HG02588 (cell line): Measurements from ENCODE around the gene RASSF3.
"Not testable (repeated sequence)": the region's sequence is repeated elsewhere in the genome, so short reads cannot be mapped to it uniquely, and the experiment has no call there.

ENCODE experiments used
- ATAC-seq: cut with Tn5 transposase; IDR thresholded peaks from one replicate; pipeline ENCODE4 v1.9.1; 2021; ENCODE audit warnings: mild to moderate bottlenecking, moderate library complexity; ENCODE audit not compliant: unreplicated experiment

The RASSF3 gene

DNA sequence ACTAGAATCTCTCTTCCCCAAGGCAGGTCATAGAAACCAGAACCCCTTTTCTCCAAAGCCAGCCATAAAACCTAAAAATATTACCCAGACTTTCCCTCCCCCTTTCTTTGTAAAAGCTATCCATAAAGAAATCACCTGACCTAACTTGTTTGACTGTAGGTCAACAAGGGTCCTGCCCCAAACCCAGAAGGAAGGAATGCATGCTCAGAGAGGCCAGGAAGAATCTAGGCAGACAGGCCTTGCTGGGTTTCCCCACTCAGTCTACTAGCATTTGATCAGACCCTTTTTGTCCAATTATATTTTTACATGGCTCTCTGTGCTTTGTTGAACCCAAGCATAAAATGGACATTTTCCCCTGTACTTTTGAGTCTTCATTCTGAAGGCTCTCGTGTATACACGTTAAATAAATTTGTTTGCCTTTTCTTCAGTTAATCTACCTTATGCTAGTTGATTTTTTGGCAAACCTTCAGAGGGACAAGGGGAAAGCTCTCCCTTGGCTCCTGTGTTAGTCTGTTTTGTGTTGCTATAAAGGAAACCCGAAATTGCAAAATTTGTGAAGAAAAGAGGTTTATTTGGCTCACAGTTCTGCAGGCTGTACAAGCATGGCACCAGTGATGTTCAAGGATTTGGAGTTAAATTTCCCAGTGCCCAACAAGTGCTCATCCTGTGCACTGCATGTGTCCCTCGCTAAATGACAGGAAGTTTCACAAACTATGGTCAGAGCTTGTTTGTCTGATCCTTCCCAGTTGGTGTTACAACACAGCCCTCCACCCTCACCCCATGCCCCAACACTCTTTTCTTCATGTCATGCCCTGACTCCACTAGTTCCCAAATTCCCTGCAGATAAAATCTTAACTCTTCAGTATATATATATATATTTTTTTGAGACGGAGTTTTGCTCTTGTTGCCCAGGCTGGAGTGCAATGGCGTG is 14.2 kb upstream of the RASSF3 start:
- no peak for ATAC-seq

DNA sequence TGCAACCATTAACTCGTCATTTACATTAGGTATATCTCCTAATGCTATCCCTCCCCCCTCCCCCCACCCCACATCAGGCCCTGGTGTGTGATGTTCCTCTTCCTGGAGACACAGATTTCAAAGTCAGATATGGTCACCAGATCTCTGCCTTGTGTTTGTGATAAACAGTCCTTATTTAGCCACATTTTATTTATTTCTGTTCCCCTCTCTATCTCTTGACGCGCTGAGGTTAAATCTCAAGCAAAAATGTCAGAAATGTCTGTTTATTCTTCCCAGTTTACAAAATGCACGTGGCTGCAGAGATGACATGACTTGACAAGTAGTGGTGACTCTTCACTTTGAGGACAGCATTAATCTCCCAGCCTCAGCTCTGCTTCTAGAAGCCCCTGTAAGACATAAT is 11.5 kb upstream of the RASSF3 start:
- no peak for ATAC-seq

DNA sequence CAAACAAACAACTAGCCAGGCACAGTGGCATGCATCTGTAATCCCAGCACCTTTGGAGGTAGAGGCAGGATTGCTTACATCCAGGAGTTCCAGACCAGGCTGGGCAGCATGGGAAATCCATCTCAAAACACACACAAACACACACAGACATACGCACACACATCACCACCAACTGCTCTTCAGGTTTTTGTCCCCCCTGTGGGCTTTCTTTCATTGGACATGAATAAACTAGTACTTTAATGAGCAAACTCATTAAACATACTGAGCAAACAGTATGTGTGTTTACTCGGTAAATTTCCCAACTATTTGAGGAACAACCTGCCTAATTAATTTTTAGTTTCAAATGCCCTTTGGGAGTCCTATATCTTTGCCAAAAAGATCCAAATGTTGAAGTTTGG is 10.1 kb upstream of the RASSF3 start:
- no peak for ATAC-seq

DNA sequence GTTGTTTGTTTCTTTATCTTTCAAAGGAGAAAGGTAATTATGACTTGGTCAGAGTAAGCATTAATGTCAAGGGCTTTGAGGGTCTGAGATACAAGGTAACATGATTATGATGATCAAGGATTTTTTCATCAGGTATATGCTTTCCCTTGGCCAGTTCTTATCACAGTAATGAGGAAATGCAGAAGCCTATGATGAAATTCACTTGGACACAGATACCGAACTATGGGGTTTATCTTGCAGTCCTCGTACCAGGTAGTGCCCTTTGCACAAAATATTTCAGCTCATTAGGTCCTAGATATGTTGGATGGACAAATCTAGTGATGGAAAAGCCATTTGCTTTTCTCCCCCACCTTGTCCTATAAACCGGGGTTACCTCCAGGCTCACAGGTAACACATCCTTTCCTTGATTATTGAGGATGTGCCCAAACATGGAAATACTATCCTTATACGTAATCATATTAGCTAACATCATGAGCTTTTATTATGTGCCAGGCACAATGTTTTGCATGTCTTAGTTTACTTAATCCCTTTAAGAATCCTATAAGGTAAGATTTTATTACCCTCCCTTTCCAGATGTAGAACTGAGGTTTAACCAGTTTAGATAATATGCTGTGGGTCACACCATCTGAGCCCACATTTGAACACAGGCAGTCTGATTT is 7.0 kb upstream of the RASSF3 start:
- no peak for ATAC-seq

DNA sequence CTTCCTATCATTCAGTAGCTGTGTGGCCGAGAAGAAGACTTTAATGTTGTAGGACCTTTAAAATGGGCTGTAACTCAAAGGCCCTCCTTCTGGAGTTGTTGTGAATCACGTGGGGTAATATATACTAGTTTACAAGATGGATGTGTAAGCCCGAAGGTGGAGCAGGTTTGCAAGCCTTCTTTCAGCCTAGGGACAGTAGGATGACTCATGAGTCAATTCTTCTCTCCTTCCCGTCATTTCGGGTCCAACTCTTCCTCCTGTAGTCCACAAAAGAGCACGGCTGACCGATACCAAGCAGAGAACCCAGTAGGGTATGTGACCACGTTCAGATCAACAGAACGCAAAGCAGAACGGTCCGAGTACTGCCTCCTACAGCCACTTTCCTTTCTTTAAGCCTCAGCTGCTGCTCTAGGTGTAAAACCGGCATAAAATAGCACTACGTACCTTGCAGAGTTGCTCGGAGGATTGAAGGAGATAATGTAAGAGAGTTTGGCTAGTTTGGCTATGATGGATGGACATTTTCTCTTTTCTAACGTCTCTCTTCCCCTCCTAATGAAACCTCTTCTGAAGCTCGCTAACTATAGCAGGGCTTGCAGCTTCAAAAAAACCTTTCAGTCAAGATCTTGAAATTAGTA is 1.3 kb upstream of the RASSF3 start:
- ATAC-seq, result no peak

DNA sequence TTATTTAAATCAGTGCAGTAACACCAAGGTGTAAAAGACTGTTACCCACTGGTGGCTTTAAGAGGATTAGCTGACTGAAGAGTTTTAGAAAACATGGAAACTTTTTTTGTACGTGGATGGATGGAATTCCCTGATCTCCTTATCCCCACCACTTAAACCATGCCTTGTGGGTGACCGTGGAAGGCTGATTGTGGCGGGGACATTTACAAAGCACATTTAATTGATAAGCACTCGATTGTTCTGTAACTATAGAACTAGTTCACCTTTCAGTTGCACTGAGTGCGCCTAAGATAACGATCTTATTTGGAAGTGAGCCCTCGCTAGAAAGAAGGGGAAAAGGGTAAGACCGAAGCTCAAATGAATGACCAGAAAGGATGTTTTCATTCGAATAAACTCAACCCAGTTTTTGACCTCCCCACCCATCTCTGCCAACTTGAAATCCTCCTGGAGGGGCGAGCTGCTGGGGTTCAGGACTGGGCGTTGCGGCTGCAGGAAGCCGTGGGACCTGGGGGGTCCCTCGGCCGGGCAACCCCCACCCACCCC is 688 bp upstream of the RASSF3 start:
- no peak for ATAC-seq

DNA sequence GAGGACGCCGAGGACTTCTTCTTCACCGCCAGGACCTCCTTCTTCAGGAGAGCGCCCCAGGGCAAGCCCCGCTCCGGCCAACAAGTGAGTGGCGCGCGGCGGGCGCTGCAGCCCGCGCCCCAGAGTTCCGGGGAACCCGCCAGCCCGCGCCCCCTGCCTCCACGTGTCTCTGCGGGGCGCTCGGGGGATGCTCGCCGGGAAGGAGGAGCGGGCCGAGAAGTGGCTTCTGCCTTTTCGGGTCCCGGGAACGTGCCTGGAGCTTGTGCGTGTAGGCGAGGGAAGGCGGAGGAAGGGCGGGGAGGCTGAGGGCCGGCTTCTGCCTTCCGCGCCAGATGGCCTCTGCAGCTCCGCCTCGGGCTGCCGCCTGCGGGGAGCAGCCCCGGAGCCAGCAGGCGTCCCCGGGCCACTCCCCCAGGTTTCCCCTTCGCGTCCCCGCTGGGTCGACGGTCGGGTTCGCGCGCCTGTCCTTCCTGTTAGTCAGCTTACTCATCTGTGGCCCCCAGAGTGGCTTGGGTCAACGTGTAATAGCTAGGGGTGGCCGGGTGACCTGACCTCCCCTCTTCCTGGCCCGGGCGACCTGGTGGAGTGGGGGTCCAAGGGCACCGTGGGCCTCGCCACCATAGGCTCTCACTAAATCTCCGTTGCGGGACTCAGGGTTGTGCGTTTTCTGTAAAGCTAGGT is 505 bp downstream of the RASSF3 start:
- peak; percentile 53 for ATAC-seq

DNA sequence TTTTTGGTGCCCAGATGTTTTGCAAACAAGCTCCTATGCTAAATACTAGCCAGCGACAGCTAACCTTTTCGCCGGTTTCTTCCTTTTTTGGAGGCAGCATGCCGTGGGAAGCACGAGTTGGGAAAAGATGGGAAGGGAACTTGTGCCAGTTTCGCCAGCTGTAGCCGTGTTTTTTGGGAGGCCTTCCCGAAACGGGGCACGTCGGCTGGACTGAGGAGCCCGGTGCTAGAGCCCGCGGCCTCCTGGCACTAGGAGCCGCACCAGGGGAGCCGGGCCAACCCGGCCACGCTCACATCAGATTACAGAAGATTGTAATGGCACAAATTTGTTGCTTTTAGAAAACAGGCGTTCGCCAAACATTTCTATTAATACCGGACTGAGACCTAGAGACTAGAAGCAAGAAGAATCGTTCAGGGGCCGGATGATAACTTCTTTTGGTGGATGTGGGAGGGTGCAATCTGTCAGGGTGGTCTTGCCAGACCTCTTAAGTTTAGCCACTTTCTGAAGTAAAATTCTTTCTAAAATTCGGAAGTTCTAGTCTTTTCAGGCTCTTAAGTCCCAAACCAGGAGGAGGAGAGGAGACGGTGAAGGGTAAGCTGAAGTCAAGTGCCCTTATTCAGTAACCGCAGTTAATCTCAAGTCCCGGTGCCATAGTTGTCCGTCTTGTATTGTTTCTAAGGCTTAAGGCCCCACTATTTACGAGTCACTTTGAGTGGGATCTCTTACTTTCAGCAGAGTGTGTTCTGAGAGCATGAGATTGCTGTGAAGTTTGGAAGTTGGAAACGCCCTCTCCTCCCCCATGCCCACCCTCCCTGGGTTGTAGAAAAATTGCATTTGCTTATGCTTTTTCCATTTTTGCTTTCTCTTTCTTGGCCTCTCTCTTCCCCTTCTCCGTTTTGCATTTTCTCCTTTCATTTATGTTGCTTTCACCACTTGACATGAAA is 1.3 kb downstream of the RASSF3 start:
- ATAC-seq, result no peak

DNA sequence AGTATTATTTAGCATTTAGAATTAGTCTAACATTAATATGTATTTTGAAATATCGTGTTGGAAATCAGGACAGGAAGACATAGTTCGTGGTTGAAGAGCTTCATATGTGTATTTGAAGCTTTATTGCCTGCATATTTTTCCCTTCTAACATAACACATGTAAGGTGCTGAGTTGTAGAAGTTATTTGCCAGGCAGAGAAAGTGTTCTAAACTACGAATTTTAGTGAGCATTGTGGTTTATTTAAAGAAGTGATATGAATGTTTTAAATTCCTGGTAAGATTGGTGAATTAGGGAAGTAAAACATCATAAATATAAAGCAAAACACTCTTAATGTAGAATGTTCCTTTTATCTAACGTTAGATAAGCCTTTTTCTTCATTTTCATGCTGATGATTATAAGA is 2.5 kb downstream of the RASSF3 start:
- ATAC-seq, result no peak

DNA sequence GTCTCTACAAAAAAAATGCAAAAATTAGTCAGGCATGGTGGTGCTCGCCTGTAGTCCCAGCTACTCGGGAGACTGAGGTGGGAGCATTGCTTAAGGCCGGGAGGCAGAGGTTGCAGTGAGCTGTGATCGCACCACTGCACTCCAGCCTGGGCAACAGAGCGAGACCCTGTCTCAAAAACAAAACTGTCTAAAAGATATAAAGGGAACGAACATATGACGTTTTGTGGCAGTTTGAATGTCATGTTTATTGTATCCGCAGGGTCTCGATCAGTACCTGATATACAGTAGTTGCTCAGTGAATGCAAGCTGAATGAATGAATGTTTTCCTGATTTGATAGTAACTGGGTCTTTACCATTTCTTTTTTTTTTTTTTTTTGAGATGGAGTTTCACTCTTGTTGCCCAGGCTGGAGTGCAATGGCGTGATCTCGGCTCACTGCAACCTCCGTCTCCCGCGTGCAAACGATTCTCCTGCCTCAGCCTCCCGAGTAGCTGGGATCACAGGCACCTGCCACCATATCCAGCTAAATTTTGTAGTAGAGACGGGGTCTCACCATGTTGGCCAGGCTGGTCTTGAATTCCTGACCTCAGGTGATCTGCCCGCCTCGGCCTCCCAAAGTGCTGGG is 3.6 kb downstream of the RASSF3 start:
- not testable (repeated sequence) for ATAC-seq

DNA sequence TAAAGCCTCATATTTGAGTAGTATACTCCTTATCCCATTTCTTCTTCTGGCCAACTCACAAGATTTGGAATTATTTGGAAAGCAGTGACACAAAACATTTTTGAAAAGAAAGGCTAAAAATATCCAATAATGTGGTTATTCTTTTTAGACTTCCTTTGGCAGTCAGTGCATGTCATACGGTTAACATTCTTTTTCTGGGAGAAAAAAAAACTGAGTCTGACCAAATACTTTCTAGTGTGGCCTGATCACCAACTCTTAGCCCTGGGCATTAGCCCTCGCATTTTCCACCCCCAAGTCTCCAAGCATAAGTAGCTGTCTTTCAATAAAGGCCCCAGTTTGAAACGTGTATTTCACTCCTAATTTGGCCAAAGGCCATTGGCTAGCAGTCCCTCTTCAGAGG is 5.9 kb downstream of the RASSF3 start:
- no peak for ATAC-seq

DNA sequence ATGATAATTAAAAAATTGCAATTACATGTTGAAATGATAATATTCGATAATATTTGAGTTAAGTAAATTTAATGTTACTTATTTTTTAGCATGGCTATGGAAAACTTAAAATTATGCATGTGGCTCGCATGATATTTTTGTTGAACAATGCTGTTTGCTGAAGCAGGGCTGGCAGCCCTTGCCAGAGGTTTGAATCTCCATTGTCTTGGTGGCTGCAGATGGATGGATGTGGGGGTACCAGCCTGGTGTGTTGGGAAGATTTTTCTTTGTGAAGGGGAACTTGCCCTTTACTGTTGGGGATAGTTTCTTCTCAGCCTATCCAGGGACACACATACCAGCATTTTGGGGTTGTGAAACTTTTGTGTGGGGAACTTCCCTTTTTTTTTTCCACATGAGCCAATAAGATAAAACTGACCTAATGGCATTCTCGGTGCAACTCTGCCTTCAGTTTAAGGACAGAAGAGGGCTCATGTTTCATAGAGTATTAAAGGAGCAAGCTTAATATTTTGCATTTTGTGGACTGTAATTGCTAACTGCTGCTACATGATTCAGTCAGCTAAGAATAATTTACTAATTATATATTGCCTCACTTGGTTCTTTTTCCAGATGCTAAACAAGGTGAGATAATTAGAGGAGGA is 8.8 kb downstream of the RASSF3 start:
- ATAC-seq, result peak; percentile 40

DNA sequence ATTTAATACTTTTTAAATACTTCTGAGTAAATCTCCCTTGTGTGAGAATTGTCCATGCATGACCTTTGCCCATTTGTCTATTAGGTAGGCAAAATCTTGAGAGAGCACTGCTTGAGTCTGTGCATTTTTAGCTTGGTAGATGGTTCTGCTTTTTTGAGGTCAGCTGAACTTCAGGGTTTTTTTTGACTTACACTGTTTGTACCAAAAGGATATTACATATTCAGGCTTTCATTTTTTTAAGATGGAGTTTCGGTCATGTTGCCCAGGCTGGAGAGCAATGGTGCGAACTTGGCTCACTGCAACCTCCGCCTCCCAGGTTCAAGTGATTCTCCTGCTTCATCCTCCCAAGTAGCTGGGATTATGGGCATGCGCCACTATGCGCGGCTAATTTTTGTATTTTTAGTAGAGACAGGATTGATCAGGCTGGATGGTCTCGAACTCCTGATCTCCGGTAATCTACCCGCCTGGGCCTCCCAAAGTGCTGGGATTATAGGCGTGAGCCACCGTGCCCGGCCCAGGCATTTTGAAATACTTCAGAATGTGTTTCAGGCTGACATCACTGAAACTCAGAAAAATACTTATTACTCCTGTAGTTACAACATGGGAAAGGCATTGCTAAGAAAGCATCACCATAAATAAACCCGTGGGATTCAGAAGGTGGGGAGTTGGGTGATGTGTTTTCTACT is 11.1 kb downstream of the RASSF3 start:
- ATAC-seq, result peak; percentile 69

DNA sequence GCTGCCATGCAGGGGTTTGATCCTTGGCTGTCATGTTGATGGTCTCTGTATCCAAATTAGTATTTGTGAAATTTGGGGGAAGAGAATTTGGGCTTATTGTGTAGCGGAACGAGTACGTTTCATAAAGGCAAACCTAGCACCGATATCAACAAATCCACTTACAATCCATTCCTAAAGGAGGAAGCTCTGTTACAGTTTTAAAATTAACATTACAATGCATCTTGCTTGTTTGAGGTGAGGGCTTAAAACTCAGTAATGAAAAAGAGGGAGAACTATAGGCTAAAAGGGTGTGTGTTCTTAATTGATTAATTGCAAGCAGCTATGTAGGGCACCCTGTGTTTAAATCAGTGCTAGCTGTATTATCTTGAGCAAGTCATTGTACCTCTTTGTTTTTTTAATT is 13.7 kb downstream of the RASSF3 start:
- ATAC-seq, result no peak

DNA sequence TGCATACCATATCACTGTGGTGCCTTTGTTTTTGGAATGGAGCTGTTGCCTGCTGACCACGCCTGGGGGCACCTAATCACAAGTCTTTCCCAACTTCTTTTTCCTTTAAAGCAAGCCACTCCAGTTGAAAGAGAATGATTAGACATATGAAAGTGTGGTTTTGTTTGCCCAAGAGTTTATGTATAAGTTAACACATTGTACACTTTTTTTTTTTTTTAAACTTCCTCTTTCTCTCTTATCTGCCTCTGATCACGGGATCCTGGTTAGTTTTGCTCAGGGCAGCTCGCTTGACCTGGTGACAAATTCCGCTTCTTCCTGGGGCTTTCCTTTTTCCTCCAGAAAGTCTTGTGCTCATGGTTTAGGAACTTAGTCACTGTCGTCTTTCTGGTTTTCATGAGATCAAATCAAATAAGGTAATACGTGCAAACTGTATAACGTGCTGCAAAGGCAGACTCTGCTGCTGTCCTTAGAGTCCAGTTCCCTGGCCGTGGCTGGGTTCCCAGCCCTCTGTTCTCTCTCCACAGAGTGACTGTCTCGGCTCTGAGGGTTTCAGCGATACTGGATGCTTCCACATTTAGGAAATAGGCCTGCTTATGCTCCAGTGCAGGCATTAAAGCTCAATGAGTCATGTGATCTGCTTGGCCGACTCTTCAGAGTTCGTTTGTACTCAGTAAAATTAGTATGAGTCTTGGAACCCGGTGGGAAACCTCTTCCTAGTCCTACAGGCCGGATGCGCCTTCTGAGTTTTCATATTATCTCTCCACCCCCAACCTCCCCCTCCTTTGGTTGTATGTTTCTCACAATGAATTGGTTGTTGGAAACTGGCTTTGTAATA is 15.2 kb downstream of the RASSF3 start:
- ATAC-seq, result peak; percentile 51

DNA sequence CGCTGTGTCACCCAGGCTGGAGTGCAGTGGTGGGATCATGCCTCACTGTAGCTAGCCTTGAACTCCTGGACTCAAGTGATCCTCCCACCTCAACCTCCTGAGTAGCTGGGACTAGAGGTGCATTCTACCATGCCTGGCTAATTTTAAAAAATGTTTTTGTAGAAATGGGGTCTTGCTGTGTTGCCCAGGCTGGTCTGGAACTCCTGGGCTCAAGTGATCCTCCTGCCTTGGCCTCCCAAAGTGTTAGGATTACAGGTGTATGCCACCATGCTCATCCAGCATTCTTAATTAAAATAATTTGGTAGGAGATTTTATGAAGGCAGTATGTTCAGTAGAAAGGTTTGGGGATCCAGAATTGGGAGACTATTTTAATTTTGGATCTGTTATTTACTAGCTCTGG is 16.3 kb downstream of the RASSF3 start:
- not testable (repeated sequence) for ATAC-seq

DNA sequence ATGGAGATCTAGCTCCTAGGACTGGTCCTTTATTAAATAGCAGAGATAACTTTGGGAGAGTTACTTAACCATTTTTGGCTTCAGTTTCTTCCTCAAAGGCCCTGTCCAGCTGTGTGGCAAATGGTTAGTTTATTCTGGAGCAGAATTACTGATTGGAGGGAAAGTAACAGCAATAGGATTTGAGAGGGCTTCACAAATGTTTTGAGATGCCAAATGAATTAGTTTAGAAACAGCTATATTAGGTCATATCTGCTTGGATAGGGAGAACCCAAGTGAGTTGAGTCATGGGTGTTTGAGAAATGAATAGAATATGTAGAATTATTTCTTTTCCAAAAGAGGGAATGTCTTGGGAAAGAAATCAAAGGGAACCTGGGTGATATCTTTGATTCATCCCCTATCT is 17.5 kb downstream of the RASSF3 start:
- ATAC-seq, result no peak
